AG08396 (cell line): ENCODE results near the gene CACNB1.
"Not testable (repeated sequence)": the region's sequence is repeated elsewhere in the genome, so short reads cannot be mapped to it uniquely, and the experiment has no call there.

ENCODE experiments used
- DNase-seq: peaks from one replicate; pipeline ENCODE4 v3.0.0; 2012; ENCODE audit warnings: low spot score, mixed read lengths

Gene CACNB1

GRCh38 chr17:39151150-39151942, 46.1 kb downstream of the CACNB1 start, which contains the start of gene PLXDC1:
TSS of gene PLXDC1 (minus strand) at chr17:39151637. CDS start at chr17:39151437, 200 bp downstream.
- peak; percentile 56 for DNase-seq

DNA sequence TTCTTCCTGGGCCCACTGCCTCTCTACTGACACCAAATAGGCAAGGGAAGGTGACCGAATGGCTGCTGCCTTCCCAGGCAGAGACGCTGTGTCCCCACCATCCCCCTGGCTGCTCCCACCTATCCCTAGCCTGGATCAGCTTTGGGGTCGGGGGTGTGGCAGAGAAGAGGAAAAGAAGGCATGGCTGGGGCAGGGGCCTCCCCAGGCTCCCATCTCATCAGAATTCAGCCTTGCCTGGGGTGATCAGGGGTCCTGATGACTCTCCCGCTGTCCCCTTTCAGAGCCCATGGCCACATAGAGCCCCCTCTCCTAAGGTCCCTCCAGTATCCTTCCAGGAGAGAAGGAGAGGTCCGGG, 46.7 kb downstream of the CACNB1 start:
- DNase-seq = no peak

DNA sequence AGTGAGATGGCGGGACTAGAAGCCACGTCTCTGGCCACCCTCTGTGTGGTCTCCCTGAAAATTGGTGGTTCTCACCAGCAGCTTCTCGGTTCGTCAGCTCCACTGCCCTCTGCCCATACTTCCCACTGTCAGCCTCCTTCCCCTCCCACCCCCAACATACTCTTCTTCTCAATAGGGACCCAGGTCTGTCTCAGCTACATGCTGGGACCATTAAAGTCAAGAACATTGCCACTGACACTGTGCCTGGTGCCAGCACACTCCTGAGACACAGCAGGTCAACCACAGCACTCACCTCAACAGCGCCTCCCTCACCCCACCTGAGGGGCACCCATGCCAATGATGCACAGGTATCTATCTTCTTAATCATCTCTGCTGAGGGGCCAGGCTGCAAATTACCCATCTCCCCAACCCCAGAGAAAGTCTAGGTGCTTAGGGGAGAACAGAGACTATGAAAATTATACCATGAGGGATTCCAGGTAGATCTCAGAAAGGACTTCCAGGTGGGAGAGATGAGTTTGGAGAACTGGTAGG, 47.3 kb downstream of the CACNB1 start:
- DNase-seq = no peak

DNA sequence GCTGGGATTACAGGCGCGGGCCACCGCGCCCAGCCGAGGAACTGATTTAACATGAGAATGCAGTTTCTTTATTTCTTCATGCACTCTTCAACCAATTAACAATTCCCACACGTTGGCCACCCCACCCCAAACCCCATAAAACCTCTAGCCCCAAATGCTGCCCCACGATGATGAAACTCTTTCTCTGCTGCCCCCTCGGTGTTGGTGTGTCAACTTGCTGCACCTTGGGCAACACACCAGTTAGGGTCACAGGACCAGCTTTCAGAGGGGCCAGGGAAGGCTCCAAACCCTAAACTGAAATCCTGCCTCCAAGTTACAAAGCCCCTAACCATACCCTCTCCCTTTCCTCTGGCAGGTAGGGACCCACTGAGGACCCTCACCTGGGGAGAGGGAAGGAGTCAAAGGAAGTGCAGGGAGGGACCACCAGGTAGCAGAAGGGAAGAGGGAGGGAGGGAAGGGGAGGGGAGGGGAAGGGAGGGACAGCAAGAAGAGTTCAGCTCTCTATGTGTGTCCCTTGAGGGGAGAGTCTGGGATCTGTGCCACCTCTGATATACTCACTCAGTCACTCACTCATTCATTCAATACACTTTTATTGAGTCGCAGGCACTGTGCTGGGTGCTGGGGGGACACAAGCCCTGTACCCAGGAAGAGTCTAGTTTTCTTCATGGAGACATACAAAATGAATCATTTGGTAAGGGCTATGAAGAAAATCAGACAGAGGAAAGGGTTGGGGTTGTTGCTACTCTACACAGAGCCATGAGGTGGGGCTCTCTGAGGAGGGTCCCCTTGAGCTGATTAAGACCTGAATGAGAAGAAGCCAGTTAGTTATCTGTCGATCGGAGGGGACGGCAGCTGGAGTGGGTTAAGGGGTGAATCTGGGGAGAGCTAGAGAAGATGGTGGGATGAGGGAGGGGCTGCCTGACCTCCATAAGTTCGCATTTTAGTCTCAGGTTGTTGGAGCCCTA, 50.0 kb downstream of the CACNB1 start:
- DNase-seq = no peak

- DNase-seq = no peak
These were observed 51.2 kb downstream of the CACNB1 start for GRCh38 chr17:39146273-39146672.

DNA sequence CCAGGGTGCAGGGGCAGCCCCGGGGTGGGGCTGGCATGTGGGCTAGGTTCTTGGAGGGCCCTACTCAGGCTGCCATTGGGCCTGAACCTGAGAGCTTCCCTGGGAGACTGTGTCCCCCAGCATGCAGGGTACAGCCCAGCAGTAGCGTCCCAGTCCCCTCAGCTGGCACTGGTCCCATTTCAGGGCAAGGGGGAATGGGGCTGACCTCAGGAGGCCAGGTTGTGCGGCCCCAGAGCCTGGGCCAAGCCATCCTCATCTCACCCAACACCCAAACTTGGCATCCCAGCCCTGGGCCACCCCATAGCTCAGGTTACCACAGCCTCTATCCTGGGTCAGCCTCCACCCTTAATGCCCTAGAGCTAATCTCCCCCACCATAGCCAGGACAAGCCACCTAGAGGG, 52.3 kb downstream of the CACNB1 start:
- no peak for DNase-seq

DNA sequence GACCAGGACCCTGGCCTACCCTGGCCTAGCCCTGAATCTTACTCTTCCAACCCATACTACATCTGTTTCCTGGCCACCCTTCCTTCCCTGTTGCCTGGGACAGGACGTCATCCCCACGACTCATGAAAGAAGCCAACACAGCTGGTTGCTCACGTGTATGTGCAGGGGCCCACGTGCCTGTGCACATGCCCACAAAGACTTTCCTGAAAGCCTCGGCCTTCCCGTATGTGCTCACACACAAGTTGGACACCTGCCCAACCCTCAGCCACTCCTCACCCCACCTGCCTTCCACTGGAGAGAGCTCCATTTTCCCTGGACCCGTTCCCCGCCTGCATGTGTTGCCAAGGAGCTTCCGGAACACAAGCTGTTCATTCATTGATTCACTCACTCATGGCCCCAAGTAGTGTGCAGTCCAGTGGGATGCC, 53.0 kb downstream of the CACNB1 start:
- peak; percentile 66 for DNase-seq

GRCh38 chr17:39143552-39144093, 53.8 kb downstream of the CACNB1 start:
- no peak for DNase-seq

GRCh38 chr17:39141915-39142664, 55.4 kb downstream of the CACNB1 start:
- no peak for DNase-seq

GRCh38 chr17:39141294-39141693, 56.2 kb downstream of the CACNB1 start:
- DNase-seq = no peak

- DNase-seq = no peak
These were observed 57.9 kb downstream of the CACNB1 start for GRCh38 chr17:39139561-39139960.

DNA sequence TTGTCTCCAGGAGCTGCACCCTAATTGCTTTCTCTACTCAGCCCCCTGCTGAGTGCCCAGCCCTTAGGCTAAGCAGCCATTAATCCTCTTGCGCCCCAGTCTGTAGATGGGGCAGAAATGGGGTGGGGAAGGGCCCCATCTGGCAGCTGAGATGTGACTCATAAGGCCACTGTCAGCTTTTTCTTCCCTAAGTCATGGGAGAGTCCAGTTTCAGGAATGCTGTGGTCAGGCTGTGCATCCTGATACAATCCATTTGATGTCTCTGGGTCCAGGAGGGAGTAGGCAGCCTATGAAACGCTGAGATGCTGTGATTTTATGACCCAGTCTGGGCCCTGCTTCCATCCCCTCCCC, 58.3 kb downstream of the CACNB1 start:
- peak; percentile 88 for DNase-seq

- DNase-seq = no peak
These were observed 58.9 kb downstream of the CACNB1 start for GRCh38 chr17:39138431-39139160.

GRCh38 chr17:39134878-39135277, 62.6 kb downstream of the CACNB1 start:
- DNase-seq = no peak

DNA sequence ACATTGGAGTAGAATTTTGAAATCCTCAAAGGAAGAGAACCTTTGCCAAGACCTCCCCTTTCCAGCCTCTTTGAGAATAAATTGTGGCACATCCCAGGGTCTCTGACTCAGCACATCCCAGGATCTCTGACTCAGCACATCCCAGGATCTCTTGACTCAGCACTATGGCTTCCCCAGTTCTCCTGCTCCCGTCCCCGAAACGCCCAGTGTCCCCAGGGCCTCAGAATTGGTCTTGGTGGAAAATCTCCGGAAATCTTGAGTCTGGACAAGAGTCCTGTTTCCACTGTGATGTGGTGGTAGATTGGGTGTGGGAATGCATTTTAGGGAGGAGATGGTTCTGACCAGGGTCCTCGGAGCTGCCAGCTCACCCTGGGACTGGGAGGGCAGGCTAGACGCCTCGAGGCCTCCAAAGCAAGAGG, 65.3 kb downstream of the CACNB1 start:
- peak; percentile 75 for DNase-seq

DNA sequence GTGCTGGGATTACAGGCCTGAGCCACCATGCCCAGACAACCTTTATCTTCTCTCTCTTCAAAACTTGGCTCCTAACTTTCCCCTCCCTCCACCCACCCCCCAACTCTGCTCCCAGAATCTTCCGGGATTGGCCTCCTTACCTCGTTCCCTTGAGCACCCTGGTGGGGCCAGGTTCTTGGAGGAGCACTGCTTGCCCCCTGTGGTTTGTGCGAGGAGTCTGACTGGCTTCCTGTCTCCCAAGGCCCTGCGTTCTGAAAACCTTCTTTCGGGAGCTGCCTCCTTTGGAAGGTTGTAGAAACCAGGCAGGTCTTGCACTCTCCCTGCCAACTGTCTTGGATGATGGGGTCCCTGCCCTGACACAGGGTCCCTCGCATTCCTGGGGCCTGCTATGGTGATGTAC, 65.9 kb downstream of the CACNB1 start:
- no peak for DNase-seq

DNA sequence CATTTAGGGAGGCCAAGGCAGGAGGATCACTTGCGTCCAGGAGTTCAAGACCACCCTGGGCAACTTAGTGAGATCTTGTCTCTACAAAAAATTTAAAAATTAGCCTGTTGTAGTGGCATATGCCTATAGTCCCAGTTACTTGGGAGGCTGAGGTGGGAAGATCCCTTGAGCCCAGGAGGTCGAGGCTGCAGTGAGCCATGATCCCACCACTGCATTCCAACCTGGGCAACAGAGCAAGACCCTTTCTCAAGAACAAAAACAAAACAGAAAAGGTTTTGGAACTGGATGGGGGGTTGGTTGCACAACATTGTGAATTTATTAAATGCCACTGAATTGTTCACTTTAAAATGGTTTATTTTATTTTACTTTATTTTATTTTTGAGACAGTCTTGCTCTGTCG, 67.3 kb downstream of the CACNB1 start:
- DNase-seq = no peak

- not testable (repeated sequence) for DNase-seq
These were observed 67.9 kb downstream of the CACNB1 start for GRCh38 chr17:39129544-39129943.

DNA sequence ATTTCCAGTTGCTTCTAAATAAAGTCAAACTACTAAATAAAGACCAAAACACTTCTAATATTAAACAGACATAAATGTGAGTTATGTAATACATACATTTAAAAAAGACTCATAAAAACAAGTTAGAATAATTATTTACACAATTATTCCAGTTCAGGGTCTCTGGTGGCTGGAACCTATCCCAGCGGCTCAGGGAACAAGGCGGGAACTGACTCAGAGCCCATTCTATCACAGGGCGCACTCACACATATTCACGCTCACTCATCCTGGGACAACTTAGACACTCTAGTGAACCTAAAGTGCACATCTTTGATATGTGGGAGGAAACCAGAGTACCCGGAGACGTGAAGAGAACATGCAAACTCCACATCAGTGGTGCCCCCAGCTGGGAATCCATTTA, 71.0 kb downstream of the CACNB1 start:
- DNase-seq = no peak

- DNase-seq = no peak
These were observed 72.2 kb downstream of the CACNB1 start for GRCh38 chr17:39125143-39125875.
